GM12873 (cell line): ENCODE data around the gene NDRG3.

Experiments
- TF ChIP-seq, protein P1 (sequence below): IDR thresholded peaks from 2 replicates; pipeline ENCODE4 v1.5.1; 2012; ENCODE audit warnings: low read depth, mild to moderate bottlenecking, moderate library complexity, low read length, control low read depth; ENCODE audit not compliant: insufficient read depth; ENCODE audit errors: missing control alignments

The NDRG3 gene

DNA sequence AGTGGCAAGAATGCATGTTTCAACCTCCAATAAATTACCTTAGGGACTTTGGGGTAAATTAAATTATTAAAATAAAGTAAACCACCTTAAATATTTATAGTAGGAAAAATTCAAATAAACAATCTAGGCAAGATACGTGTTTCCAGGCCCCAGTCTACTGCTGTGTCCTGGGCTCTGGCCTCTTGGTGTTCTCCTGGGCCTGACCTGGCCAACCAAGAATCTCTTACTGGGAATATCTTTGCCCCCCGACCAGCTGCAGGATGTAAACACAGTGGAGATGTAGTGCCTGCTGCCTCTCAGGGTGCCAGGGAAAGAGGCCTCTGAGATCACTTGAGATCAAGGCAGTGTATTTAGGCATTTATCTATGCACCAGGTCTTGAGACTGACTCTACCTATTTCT lies 39.4 kb upstream of the NDRG3 start:
- TF ChIP-seq, protein P1, sequence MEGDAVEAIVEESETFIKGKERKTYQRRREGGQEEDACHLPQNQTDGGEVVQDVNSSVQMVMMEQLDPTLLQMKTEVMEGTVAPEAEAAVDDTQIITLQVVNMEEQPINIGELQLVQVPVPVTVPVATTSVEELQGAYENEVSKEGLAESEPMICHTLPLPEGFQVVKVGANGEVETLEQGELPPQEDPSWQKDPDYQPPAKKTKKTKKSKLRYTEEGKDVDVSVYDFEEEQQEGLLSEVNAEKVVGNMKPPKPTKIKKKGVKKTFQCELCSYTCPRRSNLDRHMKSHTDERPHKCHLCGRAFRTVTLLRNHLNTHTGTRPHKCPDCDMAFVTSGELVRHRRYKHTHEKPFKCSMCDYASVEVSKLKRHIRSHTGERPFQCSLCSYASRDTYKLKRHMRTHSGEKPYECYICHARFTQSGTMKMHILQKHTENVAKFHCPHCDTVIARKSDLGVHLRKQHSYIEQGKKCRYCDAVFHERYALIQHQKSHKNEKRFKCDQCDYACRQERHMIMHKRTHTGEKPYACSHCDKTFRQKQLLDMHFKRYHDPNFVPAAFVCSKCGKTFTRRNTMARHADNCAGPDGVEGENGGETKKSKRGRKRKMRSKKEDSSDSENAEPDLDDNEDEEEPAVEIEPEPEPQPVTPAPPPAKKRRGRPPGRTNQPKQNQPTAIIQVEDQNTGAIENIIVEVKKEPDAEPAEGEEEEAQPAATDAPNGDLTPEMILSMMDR = no peak

DNA sequence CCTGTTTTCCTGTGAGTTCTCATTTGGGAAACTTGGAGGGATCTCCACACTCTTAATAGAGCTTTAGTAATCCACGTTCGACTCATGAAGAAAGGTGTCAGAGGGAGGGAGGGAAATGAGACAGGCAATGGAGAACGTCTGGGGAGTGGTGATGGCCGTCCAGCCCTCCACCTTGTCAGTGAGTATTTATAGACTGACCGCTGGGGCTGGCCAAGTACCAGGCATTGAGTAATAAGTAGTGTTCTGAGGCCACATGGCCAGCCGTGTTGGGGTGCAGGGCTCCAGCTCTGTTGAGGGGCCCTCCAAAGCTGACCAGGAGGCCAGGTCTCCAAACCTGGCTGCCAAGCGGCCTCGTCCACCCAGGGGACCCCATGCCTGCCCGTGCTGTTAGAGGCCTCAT lies 39.0 kb upstream of the NDRG3 start:
- TF ChIP-seq, protein P1 = no peak

DNA sequence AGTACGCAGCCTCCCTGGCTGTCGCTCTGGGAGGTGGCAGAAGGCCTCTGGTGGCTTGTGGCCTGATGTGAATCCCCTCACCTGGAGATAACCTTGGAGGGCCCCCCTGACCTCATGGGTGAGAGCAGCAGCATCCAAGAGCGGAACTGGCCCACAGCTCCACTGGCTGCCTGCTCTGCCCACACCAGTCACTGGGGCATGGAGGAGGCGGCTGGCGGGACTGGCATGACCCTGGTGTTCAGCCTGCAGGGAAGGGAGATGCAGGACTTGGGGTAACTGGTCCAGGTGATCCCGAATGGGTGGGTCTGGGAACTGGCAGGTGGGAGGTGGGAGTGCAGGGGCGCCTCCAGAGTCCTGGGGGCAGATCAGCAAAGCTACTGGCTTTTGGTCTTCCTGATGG lies 38.2 kb upstream of the NDRG3 start:
- TF ChIP-seq, protein P1 = no peak

DNA sequence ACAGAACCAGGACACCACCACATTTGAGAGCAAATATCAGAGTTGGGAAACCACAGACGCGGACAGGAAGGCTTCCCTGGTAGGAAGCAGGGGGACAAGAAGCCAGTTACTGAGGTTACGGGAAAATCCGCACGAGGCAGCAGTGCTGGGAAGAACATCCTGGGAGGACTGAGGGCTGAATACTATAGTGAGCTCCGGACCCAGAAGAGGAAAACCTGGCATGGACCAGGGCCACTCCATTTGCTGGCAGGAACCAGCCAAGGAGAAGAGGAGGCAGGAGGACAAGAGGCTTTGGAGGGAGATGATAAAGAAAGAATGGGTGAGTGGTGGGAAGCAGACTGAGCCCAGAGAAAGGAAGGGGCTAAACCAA lies 33.8 kb upstream of the NDRG3 start:
- TF ChIP-seq, protein P1 = no peak

DNA sequence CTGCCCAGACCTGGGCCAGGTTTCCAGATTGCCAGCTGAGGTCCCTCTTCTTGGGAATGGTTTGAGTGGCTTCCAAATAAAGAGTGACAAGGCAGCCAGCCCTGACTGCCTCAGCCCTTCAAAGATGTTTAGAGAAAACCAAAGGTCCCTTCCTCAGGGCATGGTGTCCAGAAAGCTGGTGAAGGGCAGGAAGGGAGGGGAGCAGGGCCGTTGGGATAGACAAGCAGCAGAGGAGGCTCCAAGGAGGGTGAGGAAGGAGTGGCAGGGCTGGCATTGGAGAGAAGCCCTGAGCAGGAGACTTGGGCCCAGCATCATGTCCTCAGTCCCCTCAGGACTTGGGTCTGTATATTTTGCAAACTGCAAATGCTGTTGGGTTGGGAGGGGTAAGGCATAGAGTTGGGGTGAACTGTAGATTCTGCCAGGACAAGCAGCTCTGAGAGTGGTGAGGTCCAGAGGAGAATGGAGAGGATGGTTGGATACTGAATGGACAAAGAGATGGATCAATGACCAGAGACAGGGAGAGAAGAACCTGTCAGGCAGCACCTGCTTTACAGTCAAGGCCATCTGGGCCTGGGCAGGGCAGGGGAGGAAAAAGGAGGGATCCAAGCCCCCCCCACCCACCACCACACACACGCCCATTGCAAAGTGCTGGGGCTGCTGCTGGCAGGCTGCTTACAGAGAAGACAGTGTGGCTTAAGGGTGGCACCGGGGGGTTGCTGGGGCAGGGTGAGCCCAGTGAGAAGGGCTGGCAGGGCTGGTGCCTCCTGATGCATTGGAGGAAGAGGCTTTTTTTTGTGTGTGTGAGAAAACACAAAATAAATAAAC lies 33.2 kb upstream of the NDRG3 start:
- TF ChIP-seq, protein P1 = no peak

DNA sequence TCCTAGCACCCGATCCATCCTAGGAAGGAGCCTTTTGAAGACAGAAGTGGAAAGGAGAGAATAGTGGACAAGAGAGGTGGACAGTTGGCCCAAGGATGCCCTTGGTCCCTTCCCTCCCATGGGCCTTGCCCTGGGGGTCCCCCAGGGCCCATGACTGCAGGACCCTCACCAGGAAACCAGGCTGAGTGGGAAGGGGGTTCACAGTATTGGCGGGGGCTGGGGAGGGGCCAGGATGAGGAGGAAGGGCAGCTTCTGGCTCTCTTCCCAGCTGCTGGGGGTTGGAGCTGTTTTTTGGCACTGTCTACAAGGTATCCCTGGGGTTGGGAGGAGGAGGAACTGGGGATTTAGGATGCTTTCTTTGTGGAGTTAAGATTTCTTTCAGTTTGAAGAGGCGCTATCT lies 31.7 kb upstream of the NDRG3 start:
- TF ChIP-seq, protein P1 = no peak

DNA sequence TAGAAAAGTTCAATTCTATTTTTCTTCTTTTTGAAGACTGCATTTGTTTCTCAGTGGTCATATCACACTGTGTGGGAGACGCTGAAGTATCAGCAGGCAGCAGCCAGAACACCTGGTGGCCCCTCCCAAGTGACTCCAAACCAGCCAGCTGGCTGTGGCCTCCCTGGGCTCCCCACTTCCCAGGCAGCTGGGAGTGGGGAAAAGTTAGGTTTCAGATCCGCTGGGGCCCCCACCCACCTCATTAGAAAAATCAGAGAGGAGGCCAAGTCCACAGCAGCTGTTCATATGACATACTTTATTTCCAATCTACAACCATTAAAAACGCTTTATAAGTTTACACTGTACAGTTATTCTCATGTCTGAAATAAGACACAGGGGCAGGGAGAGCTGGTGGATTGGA lies 31.3 kb upstream of the NDRG3 start:
- TF ChIP-seq, protein P1 = no peak
